Glutamatergic neuron (in vitro differentiated cells): Measurements from ENCODE around the gene GARNL3. TPM values are rescaled to one million over a fixed set of nuclear protein-coding genes. Genes with fewer than 3 reads are reported as not detected.

ENCODE experiments used
- DNase-seq: peaks from one replicate; pipeline ENCODE4 v3.0.0; 2022
- H3K27ac Mint-ChIP-seq: one replicate; pipeline ENCODE4 v1.8.0; 2020; ENCODE audit warnings: mild to moderate bottlenecking, mixed read lengths, inconsistent platforms; ENCODE audit not compliant: unreplicated experiment
- H3K27me3 Mint-ChIP-seq: one replicate; pipeline ENCODE4 v1.8.0; 2020; ENCODE audit warnings: mild to moderate bottlenecking, moderate library complexity, mixed read lengths, inconsistent platforms; ENCODE audit not compliant: unreplicated experiment
- H3K36me3 Mint-ChIP-seq: one replicate; pipeline ENCODE4 v1.8.0; 2020; ENCODE audit warnings: mild to moderate bottlenecking, mixed read lengths, inconsistent platforms; ENCODE audit not compliant: unreplicated experiment
- H3K4me1 Mint-ChIP-seq: one replicate; pipeline ENCODE4 v1.8.0; 2020; ENCODE audit warnings: mild to moderate bottlenecking, low read depth, mixed read lengths, inconsistent platforms; ENCODE audit not compliant: unreplicated experiment
- H3K4me3 Mint-ChIP-seq: one replicate; pipeline ENCODE4 v1.8.0; 2020; ENCODE audit warnings: mild to moderate bottlenecking, mixed read lengths, inconsistent platforms; ENCODE audit not compliant: unreplicated experiment
- H3K9me3 Mint-ChIP-seq: one replicate; pipeline ENCODE4 v1.8.0; 2020; ENCODE audit warnings: mild to moderate bottlenecking, moderate library complexity, mixed read lengths, inconsistent platforms; ENCODE audit not compliant: unreplicated experiment
- CTCF ChIP-seq: fragments of 200-600 bp; sonication (generic); IDR thresholded peaks from one replicate; pipeline ENCODE4 v1.5.0; 2021; ENCODE audit not compliant: partially characterized antibody, unreplicated experiment
- total RNA-seq: library from RNA; stranded (reverse); fragmentation: NEBNext Ultra II Directional; extraction: Animal tissue kit (Norgen Biotek cat#: 25700); gene quantifications from one replicate; pipeline ENCODE4 v1.2.1, GENCODE V29; 2021; ENCODE audit not compliant: unreplicated experiment

Gene GARNL3
- total RNA-seq, 1 donor from 2014 or later, result 14.7 TPM

- no peak for TF ChIP-seq CTCF
- DNase-seq, result no peak
- Mint-ChIP-seq H3K27ac (no peak overlapping the region), H3K27me3 (no peaks in the 10 kb centered on the region), H3K36me3 (no peaks in the 10 kb centered on the region), H3K4me1 (no peaks in the 10 kb centered on the region), H3K9me3 (no peaks in the 10 kb centered on the region), H3K4me3 (no peak overlapping the region)
Measured at GRCh38 chr9:127292415-127292814, 27.8 kb downstream of the GARNL3 start.

- H3K36me3 Mint-ChIP-seq, result no peaks in the 10 kb centered on the region
- H3K27ac Mint-ChIP-seq, result no peak overlapping the region
- no peak for DNase-seq
- no peak overlapping the region for H3K4me3 Mint-ChIP-seq
- no peaks in the 10 kb centered on the region for H3K4me1 Mint-ChIP-seq
- TF ChIP-seq CTCF, result no peak
- H3K27me3 Mint-ChIP-seq, result no peaks in the 10 kb centered on the region
- no peaks in the 10 kb centered on the region for H3K9me3 Mint-ChIP-seq
Measured at GRCh38 chr9:127293328-127293727, 28.8 kb downstream of the GARNL3 start.

- DNase-seq, result no peak
- Mint-ChIP-seq H3K4me3 (no peak overlapping the region), H3K4me1 (no peaks in the 10 kb centered on the region), H3K27ac (no peak overlapping the region), H3K36me3 (no peaks in the 10 kb centered on the region), H3K27me3 (no peaks in the 10 kb centered on the region), H3K9me3 (no peaks in the 10 kb centered on the region)
- TF ChIP-seq CTCF, result no peak
Measured at GRCh38 chr9:127293767-127294166, 29.2 kb downstream of the GARNL3 start.

- Mint-ChIP-seq H3K27ac (no peak overlapping the region), H3K9me3 (no peaks in the 10 kb centered on the region), H3K27me3 (no peaks in the 10 kb centered on the region), H3K4me1 (no peaks in the 10 kb centered on the region), H3K4me3 (no peak overlapping the region), H3K36me3 (no peaks in the 10 kb centered on the region)
- no peak for TF ChIP-seq CTCF
- DNase-seq, result no peak
Measured at GRCh38 chr9:127295005-127295404, 30.4 kb downstream of the GARNL3 start.

GRCh38 chr9:127300886-127301447, 36.4 kb downstream of the GARNL3 start:
- Mint-ChIP-seq H3K9me3 (peaks cover 3% of the 10 kb centered on the region), H3K4me1 (peaks cover 11% of the 10 kb centered on the region), H3K36me3 (no peaks in the 10 kb centered on the region), H3K27me3 (peaks cover 2% of the 10 kb centered on the region), H3K4me3 (no peak overlapping the region), H3K27ac (peak overlapping the region; percentile 81)
- TF ChIP-seq CTCF, result no peak
- no peak for DNase-seq
